ENCODE data around the gene LRRC39.
"Not testable (repeated sequence)": the region's sequence is repeated elsewhere in the genome, so short reads cannot be mapped to it uniquely, and the experiment has no call there.

The LRRC39 gene

GRCh38 chr1:100178091-100178490 lies at the start of gene LRRC39:
TSS of gene LRRC39 (minus strand) at chr1:100178256. CDS start at chr1:100168516, 9,740 bp downstream.
- H3K9me3 ChIP-seq (ENCODE audit: control insufficient read depth, low read length): no peaks in the 10 kb centered on the region
- H3K4me1 ChIP-seq (ENCODE audit: control insufficient read depth, insufficient read depth, low read length): no peaks in the 10 kb centered on the region
- H3K9ac ChIP-seq (ENCODE audit: low read length): no peak within 1 kb of the TSS
- H3K4me3 ChIP-seq (ENCODE audit: low read length): no peak within 1 kb of the TSS
- H3K27me3 ChIP-seq (ENCODE audit: control insufficient read depth, insufficient read depth, low read length): no peaks in the 10 kb centered on the region
- H3K36me3 ChIP-seq (ENCODE audit: control insufficient read depth, insufficient read depth, low read length): no peaks in the 10 kb centered on the region

- no peak overlapping the region for H3K4me3 ChIP-seq (ENCODE audit: low read length)
- no peak overlapping the region for H3K9ac ChIP-seq (ENCODE audit: low read length)
- H3K4me1 ChIP-seq (ENCODE audit: control insufficient read depth, insufficient read depth, low read length): no peaks in the 10 kb centered on the region
- H3K9me3 ChIP-seq (ENCODE audit: control insufficient read depth, low read length): no peaks in the 10 kb centered on the region
- no peaks in the 10 kb centered on the region for H3K36me3 ChIP-seq (ENCODE audit: control insufficient read depth, insufficient read depth, low read length)
- no peaks in the 10 kb centered on the region for H3K27me3 ChIP-seq (ENCODE audit: control insufficient read depth, insufficient read depth, low read length)
Observed at GRCh38 chr1:100222428-100222827, 44.4 kb upstream of the LRRC39 start.

GRCh38 chr1:100219883-100220282 lies 41.8 kb upstream of the LRRC39 start:
- Histone ChIP-seq H3K4me1 (ENCODE audit: control insufficient read depth, insufficient read depth, low read length) (no peaks in the 10 kb centered on the region), H3K36me3 (ENCODE audit: control insufficient read depth, insufficient read depth, low read length) (no peaks in the 10 kb centered on the region), H3K9ac (ENCODE audit: low read length) (no peak overlapping the region)

GRCh38 chr1:100219457-100219856 lies 41.4 kb upstream of the LRRC39 start:
- H3K36me3 ChIP-seq (ENCODE audit: control insufficient read depth, insufficient read depth, low read length): no peaks in the 10 kb centered on the region

More at GRCh38 chr1:100219883-100220282, 41.8 kb upstream of the LRRC39 start:
- H3K27me3 ChIP-seq (ENCODE audit: control insufficient read depth, insufficient read depth, low read length): no peaks in the 10 kb centered on the region
- no peaks in the 10 kb centered on the region for H3K9me3 ChIP-seq (ENCODE audit: control insufficient read depth, low read length)
- no peak overlapping the region for H3K4me3 ChIP-seq (ENCODE audit: low read length)

GRCh38 chr1:100217834-100218233 lies 39.8 kb upstream of the LRRC39 start:
- Histone ChIP-seq H3K27me3 (ENCODE audit: control insufficient read depth, insufficient read depth, low read length) (no peaks in the 10 kb centered on the region), H3K9ac (ENCODE audit: low read length) (no peak overlapping the region), H3K36me3 (ENCODE audit: control insufficient read depth, insufficient read depth, low read length) (peaks cover under 1% of the 10 kb centered on the region)

More at GRCh38 chr1:100219457-100219856, 41.4 kb upstream of the LRRC39 start:
- H3K27me3 ChIP-seq (ENCODE audit: control insufficient read depth, insufficient read depth, low read length): no peaks in the 10 kb centered on the region
- no peaks in the 10 kb centered on the region for H3K4me1 ChIP-seq (ENCODE audit: control insufficient read depth, insufficient read depth, low read length)
- no peak overlapping the region for H3K9ac ChIP-seq (ENCODE audit: low read length)
- H3K9me3 ChIP-seq (ENCODE audit: control insufficient read depth, low read length): no peaks in the 10 kb centered on the region
- H3K4me3 ChIP-seq (ENCODE audit: low read length): no peak overlapping the region

GRCh38 chr1:100215101-100215500 lies 37.0 kb upstream of the LRRC39 start:
- Histone ChIP-seq H3K27me3 (ENCODE audit: control insufficient read depth, insufficient read depth, low read length) (no peaks in the 10 kb centered on the region), H3K4me1 (ENCODE audit: control insufficient read depth, insufficient read depth, low read length) (no peaks in the 10 kb centered on the region), H3K9me3 (ENCODE audit: control insufficient read depth, low read length) (no peaks in the 10 kb centered on the region), H3K4me3 (ENCODE audit: low read length) (no peak overlapping the region), H3K9ac (ENCODE audit: low read length) (no peak overlapping the region), H3K36me3 (ENCODE audit: control insufficient read depth, insufficient read depth, low read length) (peaks cover 4% of the 10 kb centered on the region)

More at GRCh38 chr1:100217834-100218233, 39.8 kb upstream of the LRRC39 start:
- Histone ChIP-seq H3K9me3 (ENCODE audit: control insufficient read depth, low read length) (no peaks in the 10 kb centered on the region), H3K4me3 (ENCODE audit: low read length) (no peak overlapping the region), H3K4me1 (ENCODE audit: control insufficient read depth, insufficient read depth, low read length) (no peaks in the 10 kb centered on the region)

GRCh38 chr1:100213141-100213540 lies 35.1 kb upstream of the LRRC39 start:
- Histone ChIP-seq H3K9me3 (ENCODE audit: control insufficient read depth, low read length) (no peaks in the 10 kb centered on the region), H3K4me3 (ENCODE audit: low read length) (no peak overlapping the region), H3K36me3 (ENCODE audit: control insufficient read depth, insufficient read depth, low read length) (peaks cover 4% of the 10 kb centered on the region), H3K9ac (ENCODE audit: low read length) (no peak overlapping the region), H3K4me1 (ENCODE audit: control insufficient read depth, insufficient read depth, low read length) (no peaks in the 10 kb centered on the region), H3K27me3 (ENCODE audit: control insufficient read depth, insufficient read depth, low read length) (no peaks in the 10 kb centered on the region)

GRCh38 chr1:100206301-100206700 lies 28.2 kb upstream of the LRRC39 start:
- Histone ChIP-seq H3K36me3 (ENCODE audit: control insufficient read depth, insufficient read depth, low read length) (no peaks in the 10 kb centered on the region), H3K27me3 (ENCODE audit: control insufficient read depth, insufficient read depth, low read length) (no peaks in the 10 kb centered on the region), H3K4me3 (ENCODE audit: low read length) (no peak overlapping the region), H3K9me3 (ENCODE audit: control insufficient read depth, low read length) (no peaks in the 10 kb centered on the region), H3K9ac (ENCODE audit: low read length) (no peak overlapping the region), H3K4me1 (ENCODE audit: control insufficient read depth, insufficient read depth, low read length) (no peaks in the 10 kb centered on the region)

- H3K4me3 ChIP-seq (ENCODE audit: low read length); H3K9me3 ChIP-seq (ENCODE audit: control insufficient read depth, low read length); H3K27me3 ChIP-seq (ENCODE audit: control insufficient read depth, insufficient read depth, low read length); H3K4me1 ChIP-seq (ENCODE audit: control insufficient read depth, insufficient read depth, low read length); H3K36me3 ChIP-seq (ENCODE audit: control insufficient read depth, insufficient read depth, low read length); H3K9ac ChIP-seq (ENCODE audit: low read length): not testable (repeated sequence)
Observed at GRCh38 chr1:100205593-100205992, 27.5 kb upstream of the LRRC39 start.

- not testable (repeated sequence) for H3K27me3 ChIP-seq (ENCODE audit: control insufficient read depth, insufficient read depth, low read length); H3K36me3 ChIP-seq (ENCODE audit: control insufficient read depth, insufficient read depth, low read length); H3K4me1 ChIP-seq (ENCODE audit: control insufficient read depth, insufficient read depth, low read length); H3K9me3 ChIP-seq (ENCODE audit: control insufficient read depth, low read length); H3K9ac ChIP-seq (ENCODE audit: low read length); H3K4me3 ChIP-seq (ENCODE audit: low read length)
Observed at GRCh38 chr1:100205103-100205502, 27.0 kb upstream of the LRRC39 start.

- not testable (repeated sequence) for H3K36me3 ChIP-seq (ENCODE audit: control insufficient read depth, insufficient read depth, low read length)
Observed at GRCh38 chr1:100202703-100203102, 24.6 kb upstream of the LRRC39 start.

GRCh38 chr1:100200060-100200459 lies 22.0 kb upstream of the LRRC39 start:
- not testable (repeated sequence) for H3K9ac ChIP-seq (ENCODE audit: low read length); H3K36me3 ChIP-seq (ENCODE audit: control insufficient read depth, insufficient read depth, low read length); H3K27me3 ChIP-seq (ENCODE audit: control insufficient read depth, insufficient read depth, low read length); H3K4me3 ChIP-seq (ENCODE audit: low read length); H3K9me3 ChIP-seq (ENCODE audit: control insufficient read depth, low read length); H3K4me1 ChIP-seq (ENCODE audit: control insufficient read depth, insufficient read depth, low read length)

More at GRCh38 chr1:100202703-100203102, 24.6 kb upstream of the LRRC39 start:
- not testable (repeated sequence) for H3K27me3 ChIP-seq (ENCODE audit: control insufficient read depth, insufficient read depth, low read length); H3K9ac ChIP-seq (ENCODE audit: low read length); H3K9me3 ChIP-seq (ENCODE audit: control insufficient read depth, low read length); H3K4me3 ChIP-seq (ENCODE audit: low read length); H3K4me1 ChIP-seq (ENCODE audit: control insufficient read depth, insufficient read depth, low read length)

- Histone ChIP-seq H3K9me3 (ENCODE audit: control insufficient read depth, low read length) (no peaks in the 10 kb centered on the region), H3K36me3 (ENCODE audit: control insufficient read depth, insufficient read depth, low read length) (no peaks in the 10 kb centered on the region), H3K27me3 (ENCODE audit: control insufficient read depth, insufficient read depth, low read length) (no peaks in the 10 kb centered on the region), H3K4me3 (ENCODE audit: low read length) (no peak overlapping the region), H3K4me1 (ENCODE audit: control insufficient read depth, insufficient read depth, low read length) (no peaks in the 10 kb centered on the region), H3K9ac (ENCODE audit: low read length) (no peak overlapping the region)
Observed at GRCh38 chr1:100198596-100198995, 20.5 kb upstream of the LRRC39 start.

All from mucosa of stomach (tissue), 1 donor.